Activated CD8-positive, alpha-beta T cell treated with anti-CD3 and anti-CD28 coated beads for 36 hours (primary cell): ENCODE data around the gene LRP3. TPM values are rescaled to one million over a fixed set of nuclear protein-coding genes. Genes with fewer than 3 reads are reported as not detected.
"Not testable (repeated sequence)": the region's sequence is repeated elsewhere in the genome, so short reads cannot be mapped to it uniquely, and the experiment has no call there.

Experiments used
- ATAC-seq: fragments of 200-7000 bp; cut with Tn5 transposase; one replicate; pipeline ENCODE4 v1.10.0; 2021; ENCODE audit warnings: mild to moderate bottlenecking, moderate library complexity
- CTCF ChIA-PET: fragments of 350-600 bp; sonication (Branson Sonifier 250); formaldehyde crosslinking; loops from one replicate; lab custom pipeline; 2021; ENCODE audit warnings: antibody characterized with exemption; lab: Charles Lee
- POLR2A ChIA-PET: fragments of 350-600 bp; sonication (Branson Sonifier 250); formaldehyde crosslinking; loops from one replicate; lab custom pipeline; 2021; ENCODE audit warnings: antibody characterized with exemption; lab: Charles Lee
- DNase-seq: peaks from one replicate; pipeline ENCODE4 v3.0.0-alpha.2; 2020
- H3K27ac Mint-ChIP-seq: one replicate; pipeline ENCODE4 v1.8.0; 2021; ENCODE audit warnings: mild to moderate bottlenecking, mixed read lengths
- H3K27me3 Mint-ChIP-seq: one replicate; pipeline ENCODE4 v1.8.0; 2021; ENCODE audit warnings: mixed read lengths
- H3K36me3 Mint-ChIP-seq: one replicate; pipeline ENCODE4 v1.8.0; 2021; ENCODE audit warnings: low read depth, mixed read lengths
- H3K4me1 Mint-ChIP-seq: one replicate; pipeline ENCODE4 v1.8.0; 2021; ENCODE audit warnings: low read depth, mixed read lengths
- H3K4me3 Mint-ChIP-seq: one replicate; pipeline ENCODE4 v1.8.0; 2021; ENCODE audit warnings: mild to moderate bottlenecking, moderate library complexity, mixed read lengths
- H3K9me3 Mint-ChIP-seq: one replicate; pipeline ENCODE4 v1.8.0; 2021; ENCODE audit warnings: mixed read lengths
- CTCF ChIP-seq: fragments of 200-600 bp; IDR thresholded peaks from one replicate; pipeline ENCODE4 v1.8.0; 2022; ENCODE audit warnings: antibody characterized with exemption, mild to moderate bottlenecking
- intact Hi-C: fragments of 100-400 bp; cut with micrococcal nuclease; formaldehyde crosslinking; loops from one replicate; pipeline ENCODE4 v1.10.0; 2022
- total RNA-seq, 2 experiments: library from RNA; stranded (reverse); gene quantifications; one replicate each; pipeline ENCODE4 v1.2.3, GENCODE V29; 2021

Gene LRP3
- total RNA-seq, 2 experiments from 2014 or later, result 0.27 to 0.31 TPM

DNA sequence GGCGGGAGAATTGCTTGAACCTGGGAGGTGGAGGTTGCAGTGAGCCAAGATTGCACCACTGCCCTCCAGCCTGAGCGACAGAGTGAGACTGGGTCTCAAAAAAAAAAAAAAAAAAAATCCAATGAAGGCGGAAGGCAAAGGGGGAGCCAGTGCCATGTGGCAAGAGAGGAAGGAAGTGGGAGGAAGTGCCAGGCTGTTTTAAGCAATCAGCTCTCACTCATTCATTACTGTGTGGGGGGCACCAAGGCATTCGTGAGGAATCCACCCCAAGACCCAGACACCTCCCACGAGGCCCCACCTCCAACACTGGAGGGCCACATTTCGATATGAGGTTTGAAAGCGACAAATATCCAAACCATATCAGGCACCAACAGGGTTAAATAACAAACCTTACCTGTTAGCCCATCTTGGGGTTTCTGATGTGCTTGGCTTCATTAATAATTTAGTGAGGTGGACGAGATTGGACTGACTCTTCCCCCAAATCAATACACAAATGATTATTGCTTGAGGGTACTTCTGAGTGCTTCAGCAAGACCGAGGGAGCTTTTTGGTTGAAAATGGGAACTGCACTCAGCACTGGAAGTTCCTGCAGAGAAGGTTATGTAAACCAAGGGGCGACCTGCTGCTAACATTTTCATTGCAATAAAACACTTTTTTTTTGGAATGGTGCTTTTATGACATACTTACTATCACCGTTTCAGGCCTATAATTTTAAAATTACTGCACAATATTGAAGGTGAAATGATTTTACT is 7.5 kb upstream of the LRP3 start:
- intact Hi-C loops, result no loop called here
- no peak overlapping the region for H3K4me3 Mint-ChIP-seq
- peaks cover 11% of the 10 kb centered on the region for H3K4me1 Mint-ChIP-seq
- no peak for TF ChIP-seq CTCF
- H3K36me3 Mint-ChIP-seq, result no peaks in the 10 kb centered on the region
- ChIA-PET CTCF (interaction anchor here (1.0 to 5.2 kb wide), 5 partner anchors 9 to 60 kb away, joined by 3 to 83 read pairs (median 4); no protein-coding TSS in a partner anchor), POLR2A (interaction anchor here (0.8 kb wide), 1 partner anchor 11 kb away, joined by 3 read pairs; no protein-coding TSS in a partner anchor)
- H3K27me3 Mint-ChIP-seq, result peaks cover 2% of the 10 kb centered on the region
- no peaks in the 10 kb centered on the region for H3K9me3 Mint-ChIP-seq
- ATAC-seq, result peak; percentile 37
- no peak overlapping the region for H3K27ac Mint-ChIP-seq
- peak; percentile 10 for DNase-seq

DNA sequence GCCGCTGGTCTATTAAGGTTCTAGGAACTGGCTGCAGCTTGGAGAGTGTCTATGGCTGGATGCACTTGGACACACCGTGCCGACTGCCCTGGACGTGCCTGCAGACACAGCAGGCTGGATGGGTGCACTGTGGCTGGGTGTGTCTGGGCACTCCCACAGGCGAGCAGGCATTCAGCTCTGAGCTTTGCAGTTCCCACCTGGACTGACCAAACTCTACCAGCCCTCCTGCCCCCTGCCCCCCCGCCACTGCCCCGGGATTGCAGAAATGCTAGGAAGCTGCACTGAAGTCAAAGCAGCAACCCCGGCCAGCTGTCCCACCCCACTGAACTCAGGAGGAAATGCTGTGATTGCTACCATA is 7.0 kb upstream of the LRP3 start:
- intact Hi-C loops, result no loop called here
- no peak for ATAC-seq
- POLR2A ChIA-PET, result interaction anchor here (0.8 kb wide), 1 partner anchor 11 kb away, joined by 3 read pairs; no protein-coding TSS in a partner anchor
- Mint-ChIP-seq H3K9me3 (no peaks in the 10 kb centered on the region), H3K27me3 (peaks cover 7% of the 10 kb centered on the region), H3K27ac (no peak overlapping the region), H3K4me1 (peaks cover 11% of the 10 kb centered on the region), H3K4me3 (no peak overlapping the region), H3K36me3 (no peaks in the 10 kb centered on the region)
- TF ChIP-seq CTCF, result no peak
- DNase-seq, result no peak
- CTCF ChIA-PET, result interaction anchor here (1.0 to 5.2 kb wide), 5 partner anchors 9 to 61 kb away, joined by 3 to 83 read pairs (median 4); no protein-coding TSS in a partner anchor

DNA sequence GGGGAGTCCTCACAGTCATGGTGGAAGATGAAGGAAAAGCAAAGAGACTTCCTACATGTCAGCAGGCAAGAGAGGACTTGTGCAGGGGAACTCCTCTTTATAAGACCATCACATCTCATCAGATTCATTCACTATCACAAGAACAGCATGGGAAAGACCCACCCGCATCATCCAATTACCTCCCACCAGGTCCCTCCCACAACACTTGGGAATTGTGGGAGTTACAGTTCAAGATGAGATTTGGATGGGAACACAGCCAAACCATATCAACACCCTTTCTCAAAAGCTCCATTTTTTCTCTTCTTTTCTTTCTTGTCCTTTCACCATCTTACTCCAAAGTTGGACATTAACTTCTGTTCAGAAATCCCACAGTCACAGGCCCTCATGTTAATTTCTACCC is 4.7 kb upstream of the LRP3 start:
- Mint-ChIP-seq H3K27ac (no peak overlapping the region), H3K27me3 (peaks cover 22% of the 10 kb centered on the region), H3K4me1 (peaks cover 13% of the 10 kb centered on the region), H3K36me3 (no peaks in the 10 kb centered on the region), H3K4me3 (no peak overlapping the region), H3K9me3 (no peaks in the 10 kb centered on the region)
- POLR2A ChIA-PET, result no interaction called here
- ATAC-seq, result no peak
- CTCF ChIA-PET, result no interaction called here
- DNase-seq, result no peak
- intact Hi-C loops, result no loop called here
- no peak for TF ChIP-seq CTCF

- POLR2A ChIA-PET, H3K36me3 Mint-ChIP-seq, H3K27ac Mint-ChIP-seq, DNase-seq, H3K9me3 Mint-ChIP-seq, ATAC-seq, H3K4me3 Mint-ChIP-seq, intact Hi-C loops: not testable (repeated sequence)
- Mint-ChIP-seq H3K27me3 (peaks cover 22% of the 10 kb centered on the region), H3K4me1 (peaks cover 13% of the 10 kb centered on the region)
- CTCF ChIA-PET, result interaction anchor here (1.2 to 1.6 kb wide), 2 partner anchors 7 to 47 kb away, joined by 4 to 8 read pairs; no protein-coding TSS in a partner anchor
Measured at GRCh38 chr19:33191092-33191491, 3.0 kb upstream of the LRP3 start.

- POLR2A ChIA-PET, result no interaction called here
- H3K27ac Mint-ChIP-seq, result no peak overlapping the region
Measured at GRCh38 chr19:33191501-33191900, 2.6 kb upstream of the LRP3 start.

More at GRCh38 chr19:33191501-33191900, 2.6 kb upstream of the LRP3 start:
- H3K9me3 Mint-ChIP-seq, result no peaks in the 10 kb centered on the region
- no peaks in the 10 kb centered on the region for H3K36me3 Mint-ChIP-seq
- H3K27me3 Mint-ChIP-seq, result peaks cover 22% of the 10 kb centered on the region
- no peak for TF ChIP-seq CTCF
- ATAC-seq, result no peak
- H3K4me3 Mint-ChIP-seq, result no peak overlapping the region
- intact Hi-C loops, result no loop called here
- H3K4me1 Mint-ChIP-seq, result peaks cover 10% of the 10 kb centered on the region
- DNase-seq, result no peak
- CTCF ChIA-PET, result interaction anchor here (1.4 to 1.6 kb wide), 2 partner anchors 8 to 66 kb away, joined by 4 to 8 read pairs; no protein-coding TSS in a partner anchor
